ENCODE results near the gene COL4A3. TPM values are rescaled to one million over a fixed set of nuclear protein-coding genes. Genes with fewer than 3 reads are reported as not detected.

Gene COL4A3
- total and polyA plus RNA-seq, 4 experiments from 2014 or later: 0.03 TPM; not detected in 3

DNA sequence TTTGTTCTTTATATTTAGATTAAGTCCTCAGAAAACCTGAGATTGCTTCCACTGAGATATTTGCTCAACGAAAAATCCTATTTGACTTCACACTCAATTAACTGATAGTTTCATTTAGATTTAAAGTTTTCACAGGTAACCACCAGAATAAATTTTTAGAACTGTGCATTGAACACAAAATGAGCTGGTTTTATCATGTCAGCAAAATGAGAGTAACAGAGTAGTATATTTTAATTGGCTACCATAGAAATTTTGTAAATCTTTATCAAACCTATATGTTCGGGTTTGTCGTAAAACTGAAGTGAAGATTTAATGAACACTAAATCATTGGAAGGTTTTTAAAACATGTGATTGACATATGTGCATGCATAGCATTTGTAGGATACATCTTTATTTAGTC is 127.9 kb downstream of the COL4A3 start:
- Mint-ChIP-seq H3K4me1 (no peaks in the 10 kb centered on the region), H3K4me3 (no peak overlapping the region), H3K36me3 (no peaks in the 10 kb centered on the region), H3K27ac (no peak overlapping the region), H3K27me3 (peaks cover 0 to 1% of the 10 kb centered on the region in 2 donors), H3K9me3 (no peaks in the 10 kb centered on the region)
- CTCF ChIA-PET (ENCODE audit: partially characterized antibody): no interaction called here
- no peak for DNase-seq
- H3K36me3 ChIP-seq (ENCODE audit: insufficient read depth, low read length): no peaks in the 10 kb centered on the region
- intact Hi-C loops (cut with micrococcal nuclease): no loop called here
- no peak overlapping the region for H3K4me3 ChIP-seq (ENCODE audit: low read length in 2 of 2)
- H3K4me1 ChIP-seq (ENCODE audit: insufficient read depth, low read length): no peaks in the 10 kb centered on the region
- H3K9me3 ChIP-seq (ENCODE audit: control insufficient read depth in 1 of 2, low read length in 2 of 2): no peaks in the 10 kb centered on the region
- H3K27me3 ChIP-seq (ENCODE audit: insufficient read depth, low read length): no peaks in the 10 kb centered on the region
- H3K27ac ChIP-seq (ENCODE audit: low read depth, low read length): no peak overlapping the region
- POLR2A ChIA-PET (ENCODE audit: partially characterized antibody): no interaction called here

DNA sequence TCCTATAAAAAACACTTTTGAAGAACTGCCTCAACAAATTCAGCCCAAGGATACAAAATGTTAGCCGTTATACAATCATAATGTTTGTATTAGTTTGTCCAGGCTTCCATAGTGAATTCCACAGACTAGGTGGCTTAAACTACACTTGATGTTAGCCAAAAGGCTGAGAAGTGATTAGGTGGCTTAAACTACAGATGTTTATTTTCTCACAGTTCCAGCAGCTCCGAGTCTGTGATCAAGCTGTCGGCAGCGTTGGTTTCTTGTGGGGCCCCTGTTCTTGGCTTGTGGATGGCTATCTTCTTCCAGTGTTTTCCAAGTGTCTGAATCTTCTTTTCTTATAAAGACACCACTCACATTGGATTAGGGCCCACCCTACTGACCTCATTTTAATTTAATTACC is 129.1 kb downstream of the COL4A3 start:
- Histone ChIP-seq H3K27me3 (ENCODE audit: insufficient read depth, low read length) (no peaks in the 10 kb centered on the region), H3K4me1 (ENCODE audit: insufficient read depth, low read length) (no peaks in the 10 kb centered on the region), H3K36me3 (ENCODE audit: insufficient read depth, low read length) (no peaks in the 10 kb centered on the region), H3K9me3 (ENCODE audit: control insufficient read depth in 1 of 2, low read length in 2 of 2) (no peaks in the 10 kb centered on the region), H3K27ac (ENCODE audit: low read depth, low read length) (no peak overlapping the region), H3K4me3 (ENCODE audit: low read length in 2 of 2) (no peak overlapping the region)
- POLR2A ChIA-PET (ENCODE audit: partially characterized antibody): no interaction called here
- no peaks in the 10 kb centered on the region for H3K9me3 Mint-ChIP-seq
- H3K4me3 Mint-ChIP-seq: no peak overlapping the region
- peaks cover 0 to 1% of the 10 kb centered on the region in 2 donors for H3K27me3 Mint-ChIP-seq
- no peak overlapping the region for H3K27ac Mint-ChIP-seq
- DNase-seq: no peak
- no peaks in the 10 kb centered on the region for H3K4me1 Mint-ChIP-seq
- intact Hi-C loops (cut with micrococcal nuclease): no loop called here
- CTCF ChIA-PET (ENCODE audit: partially characterized antibody): no interaction called here
- H3K36me3 Mint-ChIP-seq: no peaks in the 10 kb centered on the region

DNA sequence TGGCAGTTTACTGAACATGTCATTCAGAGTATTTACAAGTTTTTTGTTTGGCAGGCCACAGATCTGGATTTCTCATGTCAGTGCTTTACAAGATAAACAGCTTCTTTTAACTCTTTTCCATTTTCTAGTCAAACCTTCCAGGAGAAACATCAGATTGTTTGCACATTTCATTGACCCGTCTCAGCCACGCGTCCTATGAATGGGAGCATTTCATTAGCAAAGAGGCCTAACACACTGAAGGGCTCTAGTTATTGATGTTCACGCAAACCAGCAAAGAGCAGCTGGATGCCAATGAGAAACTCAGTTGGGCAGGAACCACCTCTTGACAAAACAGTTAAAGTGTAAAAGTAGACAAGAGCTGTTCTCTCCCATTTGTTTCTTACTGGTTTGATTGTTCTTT is 131.4 kb downstream of the COL4A3 start:
- Mint-ChIP-seq H3K27me3 (peaks cover 0 to 1% of the 10 kb centered on the region in 2 donors), H3K27ac (no peak overlapping the region), H3K36me3 (no peaks in the 10 kb centered on the region), H3K4me3 (no peak overlapping the region), H3K9me3 (no peaks in the 10 kb centered on the region), H3K4me1 (no peaks in the 10 kb centered on the region)
- ChIA-PET CTCF (ENCODE audit: partially characterized antibody) (interaction anchor here (1.1 kb wide), 1 partner anchor 493 kb away, joined by 3 read pairs; no protein-coding TSS in a partner anchor), POLR2A (ENCODE audit: partially characterized antibody) (no interaction called here)
- Histone ChIP-seq H3K36me3 (ENCODE audit: insufficient read depth, low read length) (no peaks in the 10 kb centered on the region), H3K9me3 (ENCODE audit: control insufficient read depth in 1 of 2, low read length in 2 of 2) (no peaks in the 10 kb centered on the region), H3K4me3 (ENCODE audit: low read length in 2 of 2) (no peak overlapping the region), H3K27ac (ENCODE audit: low read depth, low read length) (no peak overlapping the region), H3K27me3 (ENCODE audit: insufficient read depth, low read length) (no peaks in the 10 kb centered on the region), H3K4me1 (ENCODE audit: insufficient read depth, low read length) (no peaks in the 10 kb centered on the region)
- no peak for DNase-seq
- intact Hi-C loops (cut with micrococcal nuclease): no loop called here

DNA sequence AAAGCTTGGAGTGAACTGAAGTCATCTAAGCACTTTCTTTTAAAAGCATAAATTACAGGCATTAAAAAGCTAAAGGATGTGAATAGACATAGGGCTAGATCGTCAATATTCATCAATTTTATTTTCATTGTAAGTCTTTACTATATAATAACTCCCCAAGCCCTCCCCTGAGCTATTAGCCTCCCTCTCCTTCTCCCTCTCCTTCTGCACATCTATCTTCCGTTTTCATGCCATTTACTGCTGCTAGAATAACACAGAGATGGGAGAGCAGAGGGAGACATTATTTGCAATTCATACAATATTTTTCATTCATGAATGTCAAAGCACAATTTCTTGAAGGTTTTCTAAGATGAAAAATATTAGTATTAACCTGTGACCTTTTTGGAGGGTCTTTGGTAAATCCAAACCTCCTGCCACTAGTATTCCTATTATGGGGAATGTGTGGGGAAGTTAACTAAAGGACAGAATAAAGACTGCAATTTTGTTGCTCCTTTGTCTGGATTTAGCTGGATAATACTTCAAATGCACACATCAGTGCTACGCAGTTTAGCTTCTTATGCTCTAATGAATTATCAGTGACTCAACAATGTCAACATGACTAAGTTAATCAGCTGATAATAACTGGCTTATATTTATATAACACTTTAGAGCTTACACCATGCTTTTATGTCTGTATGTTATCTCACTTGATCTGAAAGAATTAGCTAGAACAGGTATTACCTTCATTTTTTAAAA is 132.4 kb downstream of the COL4A3 start:
- Histone ChIP-seq H3K27me3 (ENCODE audit: insufficient read depth, low read length) (no peaks in the 10 kb centered on the region), H3K4me3 (ENCODE audit: low read length in 2 of 2) (no peak overlapping the region), H3K4me1 (ENCODE audit: insufficient read depth, low read length) (no peaks in the 10 kb centered on the region), H3K27ac (ENCODE audit: low read depth, low read length) (no peak overlapping the region), H3K36me3 (ENCODE audit: insufficient read depth, low read length) (no peaks in the 10 kb centered on the region), H3K9me3 (ENCODE audit: control insufficient read depth in 1 of 2, low read length in 2 of 2) (no peaks in the 10 kb centered on the region)
- peaks cover 0 to 4% of the 10 kb centered on the region in 2 donors for H3K36me3 Mint-ChIP-seq
- CTCF ChIA-PET (ENCODE audit: partially characterized antibody): interaction anchor here (1.1 kb wide), 1 partner anchor 494 kb away, joined by 3 read pairs; no protein-coding TSS in a partner anchor
- intact Hi-C loops (cut with micrococcal nuclease): no loop called here
- no peak for DNase-seq
- peaks cover 0 to 1% of the 10 kb centered on the region in 2 donors for H3K27me3 Mint-ChIP-seq
- no peak overlapping the region for H3K4me3 Mint-ChIP-seq
- POLR2A ChIA-PET (ENCODE audit: partially characterized antibody): no interaction called here
- no peaks in the 10 kb centered on the region for H3K4me1 Mint-ChIP-seq
- H3K9me3 Mint-ChIP-seq: no peaks in the 10 kb centered on the region
- no peak overlapping the region for H3K27ac Mint-ChIP-seq

DNA sequence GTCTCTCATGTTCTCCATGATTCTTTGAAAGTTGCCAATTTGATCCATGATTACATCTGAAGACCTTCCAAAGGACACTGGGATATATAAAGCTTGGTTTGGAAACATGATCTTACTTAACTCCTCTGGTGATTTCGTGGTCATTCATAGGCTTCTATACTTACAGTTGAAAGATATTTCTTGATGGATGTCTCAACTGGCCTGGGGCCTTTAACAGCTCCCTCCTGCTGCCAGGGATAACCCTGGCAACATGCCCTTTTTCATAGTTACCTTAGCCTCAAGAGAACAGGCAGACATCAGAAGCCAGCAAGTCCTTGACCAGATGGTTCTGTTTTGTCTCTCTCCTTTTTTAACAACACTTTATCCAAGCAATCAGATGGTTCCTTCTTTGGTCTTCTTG is 137.1 kb downstream of the COL4A3 start:
- ChIA-PET CTCF (ENCODE audit: partially characterized antibody) (no interaction called here), POLR2A (ENCODE audit: partially characterized antibody) (no interaction called here)
- intact Hi-C loops (cut with micrococcal nuclease): no loop called here
- no peaks in the 10 kb centered on the region for H3K9me3 ChIP-seq (ENCODE audit: control insufficient read depth in 1 of 2, low read length in 2 of 2)
- no peak overlapping the region for H3K4me3 ChIP-seq (ENCODE audit: low read length in 2 of 2)
- no peaks in the 10 kb centered on the region for H3K36me3 ChIP-seq (ENCODE audit: insufficient read depth, low read length)
- H3K9me3 Mint-ChIP-seq: no peaks in the 10 kb centered on the region
- peaks cover 0 to 4% of the 10 kb centered on the region in 2 donors for H3K36me3 Mint-ChIP-seq
- H3K27ac ChIP-seq (ENCODE audit: low read depth, low read length): no peak overlapping the region
- H3K27me3 ChIP-seq (ENCODE audit: insufficient read depth, low read length): no peaks in the 10 kb centered on the region
- no peak overlapping the region for H3K4me3 Mint-ChIP-seq
- no peaks in the 10 kb centered on the region for H3K4me1 ChIP-seq (ENCODE audit: insufficient read depth, low read length)
- no peaks in the 10 kb centered on the region for H3K4me1 Mint-ChIP-seq
- H3K27me3 Mint-ChIP-seq: peaks cover 0 to 1% of the 10 kb centered on the region in 2 donors
- DNase-seq: no peak
- H3K27ac Mint-ChIP-seq: no peak overlapping the region

DNA sequence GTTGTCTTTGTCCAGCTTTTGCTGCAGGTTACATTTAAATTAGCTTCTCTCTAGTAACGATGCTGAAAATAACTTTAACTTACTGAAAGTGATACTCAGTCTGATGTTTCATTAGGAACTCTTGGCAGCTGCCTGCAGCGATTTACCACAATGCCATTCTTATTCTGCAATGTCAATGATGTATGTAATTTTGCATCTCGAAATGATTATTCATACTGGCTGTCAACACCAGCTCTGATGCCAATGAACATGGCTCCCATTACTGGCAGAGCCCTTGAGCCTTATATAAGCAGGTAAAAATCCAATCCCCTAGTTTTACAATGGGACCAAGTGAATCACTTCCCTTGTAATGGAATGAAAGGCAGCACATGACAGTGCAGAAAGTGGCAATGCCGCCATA is 144.4 kb downstream of the COL4A3 start:
- DNase-seq: no peak
- no peak overlapping the region for H3K27ac Mint-ChIP-seq
- no peak overlapping the region for H3K4me3 Mint-ChIP-seq
- H3K9me3 Mint-ChIP-seq: no peaks in the 10 kb centered on the region
- no peak overlapping the region for H3K4me3 ChIP-seq (ENCODE audit: low read length in 2 of 2)
- H3K27me3 Mint-ChIP-seq: no peaks in the 10 kb centered on the region
- H3K27me3 ChIP-seq (ENCODE audit: insufficient read depth, low read length): no peaks in the 10 kb centered on the region
- intact Hi-C loops (cut with micrococcal nuclease): no loop called here
- no peaks in the 10 kb centered on the region for H3K9me3 ChIP-seq (ENCODE audit: control insufficient read depth in 1 of 2, low read length in 2 of 2)
- H3K4me1 ChIP-seq (ENCODE audit: insufficient read depth, low read length): no peaks in the 10 kb centered on the region
- no peaks in the 10 kb centered on the region for H3K4me1 Mint-ChIP-seq
- no peak overlapping the region for H3K27ac ChIP-seq (ENCODE audit: low read depth, low read length)
- no peaks in the 10 kb centered on the region for H3K36me3 ChIP-seq (ENCODE audit: insufficient read depth, low read length)
- ChIA-PET CTCF (ENCODE audit: partially characterized antibody) (no interaction called here), POLR2A (ENCODE audit: partially characterized antibody) (no interaction called here)
- H3K36me3 Mint-ChIP-seq: no peaks in the 10 kb centered on the region

DNA sequence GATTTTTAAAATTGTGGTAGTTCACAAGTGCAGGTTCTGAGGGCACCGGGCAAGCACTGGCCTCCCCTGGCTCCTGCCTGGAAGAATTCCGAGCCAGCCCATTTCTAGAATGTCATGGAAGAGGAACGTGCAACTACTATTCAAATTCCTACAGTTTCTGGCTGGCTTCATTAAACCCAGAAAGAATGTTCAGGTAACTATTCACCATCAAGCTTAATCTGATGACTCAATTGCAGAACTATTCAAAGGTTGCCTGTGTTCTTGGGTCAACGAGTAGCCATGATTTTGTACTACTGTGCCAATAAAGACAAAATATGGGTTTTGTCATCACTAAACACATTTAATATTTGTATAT is 146.3 kb downstream of the COL4A3 start:
- Histone ChIP-seq H3K36me3 (ENCODE audit: insufficient read depth, low read length) (no peaks in the 10 kb centered on the region), H3K9me3 (ENCODE audit: control insufficient read depth in 1 of 2, low read length in 2 of 2) (no peaks in the 10 kb centered on the region), H3K4me1 (ENCODE audit: insufficient read depth, low read length) (no peaks in the 10 kb centered on the region), H3K27ac (ENCODE audit: low read depth, low read length) (no peak overlapping the region), H3K27me3 (ENCODE audit: insufficient read depth, low read length) (no peaks in the 10 kb centered on the region), H3K4me3 (ENCODE audit: low read length in 2 of 2) (no peak overlapping the region)
- H3K36me3 Mint-ChIP-seq: no peaks in the 10 kb centered on the region
- no peak overlapping the region for H3K4me3 Mint-ChIP-seq
- CTCF ChIA-PET (ENCODE audit: partially characterized antibody): no interaction called here
- no peaks in the 10 kb centered on the region for H3K27me3 Mint-ChIP-seq
- H3K9me3 Mint-ChIP-seq: no peaks in the 10 kb centered on the region
- no peak overlapping the region for H3K27ac Mint-ChIP-seq
- H3K4me1 Mint-ChIP-seq: no peaks in the 10 kb centered on the region
- POLR2A ChIA-PET (ENCODE audit: partially characterized antibody): interaction anchor here (0.6 kb wide), 1 partner anchor 11 kb away, joined by 3 read pairs; no protein-coding TSS in a partner anchor
- intact Hi-C loops (cut with micrococcal nuclease): no loop called here
- no peak for DNase-seq
